ENCODE results near the gene TJP3. TPM values are rescaled to one million over a fixed set of nuclear protein-coding genes. Genes with fewer than 3 reads are reported as not detected.

TJP3 gene
- total RNA-seq, 3 donors from 2014 or later (not counting 1 experiment from before 2014, with no cell fraction given) = 1.1 to 2.9 (median 1.3) TPM

DNA sequence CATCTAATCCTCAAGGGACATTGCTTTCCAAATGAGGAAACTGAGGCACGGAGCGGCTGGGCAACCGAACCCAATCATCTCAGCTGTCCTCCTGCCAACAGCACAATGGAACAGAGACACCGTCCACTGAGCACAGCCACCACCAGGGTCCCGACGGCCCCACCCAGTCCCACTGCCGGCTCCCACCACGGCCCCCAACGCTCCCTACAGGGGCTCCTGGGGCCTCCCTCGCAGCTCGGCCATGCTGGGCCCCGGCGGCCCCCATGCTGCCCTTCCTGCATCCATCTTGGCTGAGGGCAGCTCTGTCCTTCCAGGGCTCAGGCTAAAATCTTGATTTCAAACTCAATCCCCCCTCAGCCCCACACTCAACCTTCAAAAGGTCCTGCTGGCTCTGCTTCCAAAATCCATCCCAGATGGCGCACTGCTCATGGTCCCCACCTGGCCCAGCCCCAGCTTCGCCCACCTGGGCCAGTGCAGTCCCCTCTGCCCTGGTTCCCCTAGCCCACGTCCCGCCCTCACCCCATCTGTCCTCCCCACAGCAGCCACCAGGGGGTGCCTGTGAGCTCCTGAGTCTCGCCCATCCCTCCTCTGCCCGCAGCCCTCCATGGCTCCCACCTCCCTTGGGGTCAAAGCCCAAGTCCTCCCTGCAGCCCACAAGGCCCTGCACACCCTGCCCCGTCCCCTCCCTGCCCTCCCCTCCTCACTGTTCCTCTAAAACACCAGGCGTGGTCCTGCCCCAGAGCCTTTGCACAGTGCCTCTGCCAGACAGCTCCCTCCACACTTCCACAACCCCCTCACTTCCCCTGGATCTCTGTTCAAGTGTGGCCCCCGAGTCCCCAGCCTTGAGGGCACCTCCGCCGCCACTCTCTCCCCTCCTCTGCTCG is 15.8 kb upstream of the TJP3 start:
- no peaks in the 10 kb centered on the region for H3K27me3 Mint-ChIP-seq (ENCODE audit: low read depth in 2 of 2)
- intact Hi-C loops (cut with micrococcal nuclease) = no loop called here
- Histone ChIP-seq H3K27me3 (ENCODE audit: control insufficient read depth, insufficient read depth, low read length) (no peaks in the 10 kb centered on the region), H3K36me3 (ENCODE audit: control insufficient read depth, insufficient read depth, low read length) (no peaks in the 10 kb centered on the region), H3K4me3 (ENCODE audit: low read length) (no peak overlapping the region), H3K27ac (ENCODE audit: low read length) (no peak overlapping the region), H3K4me1 (ENCODE audit: control insufficient read depth, insufficient read depth, low read length) (peaks cover 16% of the 10 kb centered on the region), H3K9me3 (ENCODE audit: control insufficient read depth, insufficient read depth, low read length) (no peaks in the 10 kb centered on the region)
- H3K4me1 Mint-ChIP-seq = peaks cover 21 to 67% of the 10 kb centered on the region in 2 donors
- no peaks in the 10 kb centered on the region for H3K9me3 Mint-ChIP-seq
- no peak overlapping the region for H3K4me3 Mint-ChIP-seq
- ATAC-seq = peak; percentile 66 to 73 (median 71)
- 94% methylated on average over 25 of the region's 25 CpGs for WGBS (ENCODE audit: insufficient coverage)
- no peaks in the 10 kb centered on the region for H3K36me3 Mint-ChIP-seq
- TF ChIP-seq, protein P1, sequence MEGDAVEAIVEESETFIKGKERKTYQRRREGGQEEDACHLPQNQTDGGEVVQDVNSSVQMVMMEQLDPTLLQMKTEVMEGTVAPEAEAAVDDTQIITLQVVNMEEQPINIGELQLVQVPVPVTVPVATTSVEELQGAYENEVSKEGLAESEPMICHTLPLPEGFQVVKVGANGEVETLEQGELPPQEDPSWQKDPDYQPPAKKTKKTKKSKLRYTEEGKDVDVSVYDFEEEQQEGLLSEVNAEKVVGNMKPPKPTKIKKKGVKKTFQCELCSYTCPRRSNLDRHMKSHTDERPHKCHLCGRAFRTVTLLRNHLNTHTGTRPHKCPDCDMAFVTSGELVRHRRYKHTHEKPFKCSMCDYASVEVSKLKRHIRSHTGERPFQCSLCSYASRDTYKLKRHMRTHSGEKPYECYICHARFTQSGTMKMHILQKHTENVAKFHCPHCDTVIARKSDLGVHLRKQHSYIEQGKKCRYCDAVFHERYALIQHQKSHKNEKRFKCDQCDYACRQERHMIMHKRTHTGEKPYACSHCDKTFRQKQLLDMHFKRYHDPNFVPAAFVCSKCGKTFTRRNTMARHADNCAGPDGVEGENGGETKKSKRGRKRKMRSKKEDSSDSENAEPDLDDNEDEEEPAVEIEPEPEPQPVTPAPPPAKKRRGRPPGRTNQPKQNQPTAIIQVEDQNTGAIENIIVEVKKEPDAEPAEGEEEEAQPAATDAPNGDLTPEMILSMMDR (IDR thresholded peaks at IDR 0.05) = peak; percentile 56
- DNase-seq = peak; percentile 56 to 73
- peak overlapping the region in 1 of 2 donors; percentile 5 for H3K27ac Mint-ChIP-seq

DNA sequence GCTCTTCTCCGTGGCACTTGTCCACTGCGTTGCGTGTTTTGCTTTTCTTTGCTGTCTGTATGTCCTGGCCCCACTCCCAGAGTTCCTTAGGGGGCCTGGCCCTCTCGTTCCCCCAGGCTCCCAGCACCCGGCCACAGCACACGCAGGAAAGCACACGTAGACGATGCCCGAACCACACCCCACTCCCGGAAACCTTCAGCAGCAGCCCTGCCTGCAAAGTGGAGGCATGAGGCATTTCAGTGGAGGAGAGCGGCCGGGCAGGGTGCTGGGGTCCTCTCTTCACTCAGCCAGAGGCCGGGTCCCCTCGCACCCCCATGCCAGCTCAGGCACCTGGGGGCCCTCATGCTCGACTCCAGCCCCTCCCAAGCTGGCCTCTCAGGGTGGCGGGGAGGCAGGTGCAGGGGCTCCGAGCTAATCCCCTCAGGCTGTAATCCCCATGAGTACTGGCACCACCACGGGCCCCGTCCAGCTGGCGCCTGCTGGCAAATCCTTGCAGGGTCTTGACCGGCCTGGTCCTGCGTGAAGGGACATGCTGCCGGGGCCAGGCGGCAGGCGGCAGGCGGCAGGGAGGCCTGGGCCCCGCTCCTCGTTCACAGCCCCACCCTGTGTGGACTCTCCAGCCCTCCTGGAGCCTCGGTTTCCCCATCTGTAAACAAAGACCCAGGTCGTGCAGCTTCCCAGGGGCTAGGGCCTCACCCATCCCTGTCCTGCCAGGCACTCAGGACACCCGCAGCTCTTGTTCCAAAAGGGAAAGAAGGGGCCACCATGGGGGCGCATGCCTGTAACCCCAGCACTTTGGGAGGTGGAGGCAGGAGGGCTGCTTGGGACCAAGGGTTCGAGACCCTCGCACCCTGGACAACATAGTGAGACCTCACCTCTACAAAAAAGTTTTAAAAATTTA is 14.9 kb upstream of the TJP3 start:
- Mint-ChIP-seq H3K27ac (peak overlapping the region in 1 of 2 donors; percentile 5), H3K27me3 (ENCODE audit: low read depth in 2 of 2) (no peaks in the 10 kb centered on the region)

DNA sequence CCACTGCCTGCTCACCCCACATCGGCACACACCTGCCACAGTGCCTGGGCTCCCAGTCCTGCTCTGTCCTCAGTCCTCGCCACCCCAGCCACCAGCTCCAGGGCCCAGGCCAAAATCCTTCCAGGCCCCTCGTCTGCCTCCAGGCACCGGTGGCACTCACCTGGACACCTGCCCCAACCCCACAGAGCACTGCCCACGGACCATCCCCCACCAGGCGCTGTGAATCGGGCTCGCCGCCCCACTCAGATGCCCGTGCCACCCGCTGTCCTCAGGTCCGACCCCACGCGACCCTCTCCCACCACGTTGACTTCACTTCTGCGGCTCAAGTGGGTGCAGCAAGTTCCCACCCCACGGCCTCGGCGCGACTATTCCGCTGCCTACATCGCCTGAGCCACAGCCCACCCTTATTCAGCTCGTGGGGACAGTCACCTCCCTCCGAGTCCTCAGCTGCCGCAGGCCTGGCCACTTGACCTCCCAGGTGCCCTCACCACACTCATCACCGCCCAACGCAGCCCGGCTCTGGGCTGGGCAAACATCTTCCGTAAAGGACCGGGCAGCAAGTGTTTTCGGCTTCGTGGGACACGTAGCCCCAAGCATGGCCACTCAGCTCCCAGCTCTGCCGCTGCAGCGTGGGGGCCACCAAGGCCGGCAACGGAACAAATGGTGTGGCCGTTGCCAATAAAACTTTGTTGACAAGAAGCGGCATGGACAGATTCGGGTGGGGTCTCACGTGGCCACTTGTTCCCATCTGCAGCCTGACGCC is 13.6 kb upstream of the TJP3 start:
- Mint-ChIP-seq H3K36me3 (no peaks in the 10 kb centered on the region), H3K27ac (no peak overlapping the region), H3K4me3 (no peak overlapping the region), H3K27me3 (ENCODE audit: low read depth in 2 of 2) (no peaks in the 10 kb centered on the region), H3K4me1 (peaks cover 22 to 77% of the 10 kb centered on the region in 2 donors), H3K9me3 (no peaks in the 10 kb centered on the region)
- H3K9me3 ChIP-seq (ENCODE audit: control insufficient read depth, insufficient read depth, low read length) = no peaks in the 10 kb centered on the region
- H3K27ac ChIP-seq (ENCODE audit: low read length) = no peak overlapping the region
- intact Hi-C loops (cut with micrococcal nuclease) = no loop called here
- no peak overlapping the region for H3K4me3 ChIP-seq (ENCODE audit: low read length)
- H3K36me3 ChIP-seq (ENCODE audit: control insufficient read depth, insufficient read depth, low read length) = no peaks in the 10 kb centered on the region
- H3K27me3 ChIP-seq (ENCODE audit: control insufficient read depth, insufficient read depth, low read length) = no peaks in the 10 kb centered on the region
- DNase-seq = no peak
- peaks cover 24% of the 10 kb centered on the region for H3K4me1 ChIP-seq (ENCODE audit: control insufficient read depth, insufficient read depth, low read length)
- 94% methylated on average over 42 of the region's 42 CpGs for WGBS (ENCODE audit: insufficient coverage)
- TF ChIP-seq, protein P1 (IDR thresholded peaks at IDR 0.05) = no peak
- no peak for ATAC-seq

More for the DNA sequence above, 14.9 kb upstream of the TJP3 start:
- DNase-seq = no peak
- Mint-ChIP-seq H3K36me3 (no peaks in the 10 kb centered on the region), H3K4me1 (peaks cover 23 to 72% of the 10 kb centered on the region in 2 donors), H3K9me3 (no peaks in the 10 kb centered on the region), H3K4me3 (no peak overlapping the region)
- H3K4me1 ChIP-seq (ENCODE audit: control insufficient read depth, insufficient read depth, low read length) = peaks cover 16% of the 10 kb centered on the region
- no peaks in the 10 kb centered on the region for H3K36me3 ChIP-seq (ENCODE audit: control insufficient read depth, insufficient read depth, low read length)
- 96% methylated on average over 34 of the region's 34 CpGs for WGBS (ENCODE audit: insufficient coverage)
- no peaks in the 10 kb centered on the region for H3K9me3 ChIP-seq (ENCODE audit: control insufficient read depth, insufficient read depth, low read length)
- no peaks in the 10 kb centered on the region for H3K27me3 ChIP-seq (ENCODE audit: control insufficient read depth, insufficient read depth, low read length)
- no peak overlapping the region for H3K4me3 ChIP-seq (ENCODE audit: low read length)
- ATAC-seq = no peak
- no peak overlapping the region for H3K27ac ChIP-seq (ENCODE audit: low read length)
- intact Hi-C loops (cut with micrococcal nuclease) = no loop called here
- TF ChIP-seq, protein P1 (IDR thresholded peaks at IDR 0.05) = no peak
